HG03139 (cell line): ENCODE data around the gene PRKG1.

Experiments
- ATAC-seq: cut with Tn5 transposase; IDR thresholded peaks from one replicate; pipeline ENCODE4 v1.9.1; 2021; ENCODE audit not compliant: unreplicated experiment

The PRKG1 gene

DNA sequence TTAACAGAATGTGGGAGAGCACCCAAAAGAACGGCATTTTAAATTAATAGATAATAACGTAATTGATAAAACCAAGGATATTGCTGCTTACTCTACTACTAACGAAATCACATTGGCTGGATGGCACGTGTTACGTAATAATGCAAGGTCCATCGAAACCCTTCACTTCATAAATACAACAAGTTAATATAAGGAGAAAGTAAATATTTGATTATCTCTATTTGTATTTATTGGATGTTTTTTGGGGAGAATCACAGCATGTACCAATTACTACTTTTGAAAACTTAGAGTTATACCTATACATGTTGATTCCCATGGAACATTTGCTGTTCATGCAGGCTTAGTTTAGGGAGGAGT, 1.6 kb downstream of the PRKG1 start:
- ATAC-seq = no peak

DNA sequence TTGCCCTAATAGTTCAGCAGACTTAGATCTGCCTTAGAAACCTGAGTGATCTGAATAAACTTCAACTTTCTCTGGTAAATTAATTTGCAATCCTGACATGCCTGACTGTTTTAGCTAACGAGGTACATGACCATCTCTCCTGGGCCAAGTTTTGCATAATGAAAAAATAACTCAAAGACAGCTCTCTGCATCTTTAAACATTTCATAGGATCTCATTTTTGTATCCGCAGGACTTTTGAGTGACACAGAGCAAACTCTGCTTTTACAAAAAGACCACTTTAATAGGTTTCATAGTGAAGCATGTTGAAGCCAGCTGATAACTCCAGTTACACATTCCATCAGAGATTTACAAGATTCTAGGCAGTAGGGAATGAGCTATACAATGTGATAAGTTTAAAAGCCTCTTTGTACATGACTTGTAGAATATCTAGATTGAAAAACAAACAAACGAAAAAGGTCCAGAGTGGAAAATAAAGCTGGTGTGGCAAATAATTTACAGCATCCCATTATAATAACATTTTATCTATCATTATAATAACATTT, 2.1 kb downstream of the PRKG1 start:
- no peak for ATAC-seq

DNA sequence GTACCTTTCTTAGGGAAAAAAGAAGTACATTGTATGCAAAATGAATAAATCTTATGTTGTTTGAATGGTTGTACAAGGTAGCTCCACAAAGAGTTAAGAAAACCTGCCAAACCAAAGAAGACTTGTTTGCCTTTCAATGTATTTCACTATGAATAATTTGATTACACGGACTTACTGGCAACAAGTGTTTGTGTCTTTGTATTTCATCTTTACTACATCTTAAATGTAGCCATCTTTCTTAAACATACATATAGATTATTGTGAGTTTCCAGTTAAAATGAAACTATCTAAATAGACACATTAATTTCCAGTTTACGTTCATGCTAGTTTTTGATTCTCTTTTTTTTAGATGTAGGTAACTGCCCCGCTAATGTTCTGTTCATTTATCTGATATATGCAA, 2.8 kb downstream of the PRKG1 start:
- ATAC-seq = no peak

DNA sequence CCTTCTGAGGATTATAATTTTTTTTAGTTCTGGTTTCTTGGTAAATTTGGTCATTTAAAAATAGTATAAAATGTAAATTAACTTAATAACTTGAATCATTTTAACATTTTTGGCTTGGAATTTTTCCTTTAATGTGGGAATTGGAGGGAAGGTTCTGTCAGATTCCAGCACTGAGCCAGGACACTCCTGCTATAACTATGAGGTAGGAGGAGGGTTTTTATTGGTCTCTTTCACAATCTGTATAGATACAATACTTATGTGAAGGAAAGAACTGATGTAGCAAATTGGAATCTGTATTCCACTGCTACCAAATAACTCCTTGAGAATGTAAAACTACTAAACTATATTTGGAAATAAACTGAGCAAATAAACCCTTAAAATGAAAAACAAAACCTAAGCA, 3.2 kb downstream of the PRKG1 start:
- ATAC-seq = no peak

DNA sequence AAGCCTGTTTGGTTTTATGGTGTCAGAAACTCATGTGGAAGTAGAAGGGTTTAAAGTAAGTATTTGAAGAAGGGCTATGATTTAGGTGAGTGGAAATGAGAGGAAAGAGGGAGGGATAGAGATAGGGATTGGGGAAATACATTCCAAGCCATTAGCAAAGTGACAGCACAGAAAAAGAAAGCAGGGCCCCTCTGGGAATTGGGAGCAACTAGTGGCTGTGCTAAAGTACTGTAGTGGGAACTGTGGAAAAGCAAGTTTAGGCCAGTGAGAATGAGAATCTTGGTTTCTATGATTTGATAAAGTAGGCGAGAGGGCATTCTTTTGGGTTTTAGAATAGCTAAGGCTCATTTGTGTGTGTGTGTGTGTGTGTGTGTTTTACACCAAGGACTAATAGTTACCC, 5.0 kb downstream of the PRKG1 start:
- ATAC-seq = no peak

DNA sequence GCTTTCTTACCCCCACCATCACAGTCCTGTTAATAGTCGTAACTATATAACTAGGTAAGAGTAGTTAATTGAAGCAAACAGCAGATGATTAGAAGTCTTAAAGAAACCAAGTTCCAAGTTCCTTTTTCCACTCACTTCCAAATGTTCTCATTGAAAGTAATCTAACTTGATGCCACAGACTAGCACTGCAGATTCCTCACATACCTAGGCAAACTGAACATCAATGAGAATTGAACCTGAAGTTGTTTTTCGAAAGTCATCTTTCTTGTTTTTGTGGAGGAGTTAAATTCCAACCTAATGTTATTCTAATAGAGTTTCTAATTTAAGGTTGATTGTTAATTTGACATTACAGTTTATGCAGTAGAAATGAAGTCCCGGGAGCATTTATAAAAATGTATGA, 5.5 kb downstream of the PRKG1 start:
- no peak for ATAC-seq

DNA sequence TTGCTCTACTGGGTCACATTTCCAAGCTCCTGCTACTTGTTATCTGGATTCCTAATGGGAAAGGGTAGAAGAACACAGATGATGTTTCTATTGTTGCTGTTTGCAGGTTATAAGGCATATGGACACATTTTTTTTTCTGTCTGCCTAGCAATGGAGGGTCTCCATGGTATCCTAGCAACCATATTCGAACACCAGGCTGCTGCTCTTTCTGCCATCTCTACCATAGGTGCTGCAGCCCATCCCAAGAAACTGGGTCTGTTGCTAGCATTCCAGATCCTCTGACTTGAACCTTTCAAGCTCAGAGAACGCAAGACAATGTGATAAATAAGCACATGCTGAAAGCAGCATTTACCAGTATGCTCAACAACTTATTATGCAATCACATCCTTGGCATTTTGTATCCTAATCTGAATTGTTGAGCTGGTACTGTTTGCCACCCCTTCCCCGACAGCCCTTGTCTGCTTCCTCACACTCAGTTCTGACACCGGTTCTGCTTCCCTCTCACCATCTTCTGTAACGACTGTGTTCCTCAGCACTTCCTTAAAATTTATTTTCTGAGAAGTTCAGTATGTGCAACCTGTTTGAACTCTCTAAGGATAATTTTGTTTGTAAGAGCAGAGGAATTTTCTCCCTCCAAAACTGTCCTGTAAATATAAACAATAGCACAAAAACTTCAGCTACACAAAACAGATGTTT, 6.2 kb downstream of the PRKG1 start:
- ATAC-seq = no peak

DNA sequence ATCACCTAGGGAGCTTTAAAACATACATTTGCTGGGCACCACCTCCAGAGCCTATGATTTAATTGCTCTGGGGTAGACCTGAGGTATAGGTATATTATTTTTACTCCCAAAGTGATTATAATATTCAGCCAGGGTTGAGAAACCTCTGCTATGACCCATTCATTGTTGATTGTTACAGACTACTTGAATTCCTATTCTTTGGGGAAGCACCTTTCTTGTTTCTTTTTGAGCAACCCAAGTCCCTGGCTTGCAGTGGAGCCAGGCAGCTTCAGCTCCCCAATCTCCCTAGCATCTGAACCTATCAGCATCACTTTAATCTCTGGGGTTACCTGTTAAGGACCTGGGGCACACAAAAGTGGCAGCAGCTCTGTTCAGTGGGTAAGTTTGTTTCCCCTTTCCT, 8.6 kb downstream of the PRKG1 start:
- ATAC-seq = no peak

DNA sequence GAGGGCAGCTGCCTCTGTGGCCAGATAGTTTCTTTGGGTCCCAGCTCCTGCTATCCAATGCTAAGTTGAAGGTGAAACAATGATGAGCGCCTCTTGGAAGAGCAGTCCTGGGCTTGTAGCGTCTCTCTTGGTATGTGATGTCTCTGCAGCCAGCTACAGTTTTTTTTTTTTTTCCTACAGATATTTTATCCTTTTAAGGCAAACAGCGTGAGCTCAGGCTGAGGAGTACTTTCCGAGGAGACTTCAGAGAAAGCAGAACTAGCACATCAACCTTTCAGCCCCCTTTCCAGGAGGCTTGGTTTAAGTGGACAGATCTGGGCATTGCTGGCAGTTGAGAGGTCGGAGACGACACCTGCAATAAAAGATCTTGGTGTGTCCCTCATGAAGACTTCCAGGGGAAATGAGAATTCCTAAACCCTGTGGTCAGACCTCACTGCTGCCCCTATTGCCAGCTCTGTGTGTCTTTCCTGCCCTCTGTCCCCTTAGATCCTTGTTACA, 9.1 kb downstream of the PRKG1 start:
- no peak for ATAC-seq

DNA sequence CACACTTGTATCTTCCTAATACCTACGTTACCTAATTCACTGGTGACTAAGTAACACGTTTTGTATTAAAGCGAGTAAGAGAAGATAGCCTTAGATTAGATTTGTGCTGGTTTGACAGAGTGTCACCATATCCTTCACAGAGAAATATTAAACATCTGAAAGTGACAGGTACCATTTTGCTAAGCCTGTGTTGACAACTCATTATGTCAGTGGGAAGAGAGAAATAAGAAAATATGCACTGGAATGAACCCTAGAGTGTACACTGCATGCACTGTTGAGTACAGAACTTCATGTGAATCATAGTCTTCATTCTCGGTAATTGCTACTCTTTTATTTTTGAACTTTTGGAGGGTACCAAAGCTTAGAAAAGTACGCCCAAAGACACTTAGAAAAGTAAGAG, 10.9 kb downstream of the PRKG1 start:
- no peak for ATAC-seq

DNA sequence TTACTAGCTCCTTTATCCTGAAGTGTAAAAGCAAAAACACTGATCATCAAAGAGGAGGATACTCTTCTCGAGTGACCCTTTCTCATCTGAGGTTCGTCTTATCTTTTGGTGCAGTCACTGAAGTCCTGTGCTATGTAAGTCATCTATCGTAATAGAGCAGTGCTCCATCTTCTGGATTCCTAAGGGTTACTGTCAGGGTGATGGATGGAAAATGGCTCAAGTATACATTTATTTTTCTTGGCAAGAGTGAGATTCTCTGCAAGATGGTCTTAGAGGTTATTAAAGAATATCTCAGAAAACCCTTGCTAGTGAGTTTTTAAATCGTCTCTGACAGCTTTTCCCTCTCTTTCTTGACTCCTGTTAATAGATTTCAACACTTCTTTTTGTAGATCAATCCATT, 12.4 kb downstream of the PRKG1 start:
- no peak for ATAC-seq

DNA sequence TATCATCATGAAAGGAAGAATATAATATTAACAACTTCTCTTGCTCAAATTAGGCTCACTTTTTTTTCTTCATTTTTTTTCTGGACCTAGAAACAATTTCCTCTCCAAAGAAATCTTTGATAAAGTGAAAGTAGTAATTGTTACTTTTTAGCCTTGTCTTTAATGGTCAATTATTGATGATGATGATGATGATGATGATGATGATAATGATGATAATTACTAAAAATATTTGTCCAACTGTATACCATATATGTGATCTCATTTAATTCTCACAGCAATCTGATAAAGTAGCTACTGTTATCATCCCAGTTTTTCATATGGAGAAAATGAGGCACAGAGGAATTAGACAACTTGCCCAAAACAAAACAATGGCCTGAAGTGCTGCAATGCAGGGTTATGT, 12.8 kb downstream of the PRKG1 start:
- no peak for ATAC-seq

DNA sequence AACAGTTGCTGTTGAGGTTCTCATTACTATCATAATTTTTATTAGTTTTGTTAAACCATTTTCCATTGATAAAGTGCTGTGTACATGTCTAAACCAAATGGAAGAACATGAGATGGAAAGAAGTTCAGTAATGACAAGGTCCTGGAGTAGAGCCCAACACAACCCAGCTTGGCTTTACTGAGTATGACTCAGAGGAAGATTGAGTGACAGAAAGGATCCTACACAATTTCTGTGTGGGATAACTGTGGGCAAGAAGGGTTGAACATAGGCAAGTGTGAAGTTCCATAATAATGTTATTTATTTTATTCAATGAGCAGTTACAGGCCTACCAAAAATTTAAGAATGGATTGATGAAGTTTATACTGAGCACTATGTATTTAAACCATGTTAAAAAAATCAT, 15.9 kb downstream of the PRKG1 start:
- no peak for ATAC-seq

DNA sequence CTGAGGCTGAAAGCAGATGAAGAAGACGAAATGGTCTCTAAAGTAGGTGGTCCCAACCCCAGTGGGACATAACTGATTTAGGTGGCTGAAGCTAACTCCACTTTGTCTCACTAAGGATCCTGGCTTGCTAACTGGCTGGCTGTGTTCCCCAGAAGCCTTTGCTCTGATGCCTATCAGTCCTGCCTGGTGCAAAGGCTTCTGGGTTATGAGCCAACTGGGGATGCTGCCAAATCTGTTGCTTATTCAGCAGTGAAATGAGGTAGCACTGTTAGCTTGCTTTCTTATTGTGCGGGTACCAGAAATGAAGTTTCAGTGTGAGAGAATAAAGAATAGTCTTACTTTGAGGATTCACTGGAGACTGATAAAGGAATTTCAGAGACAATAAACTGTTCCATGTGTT, 18.1 kb downstream of the PRKG1 start:
- no peak for ATAC-seq

DNA sequence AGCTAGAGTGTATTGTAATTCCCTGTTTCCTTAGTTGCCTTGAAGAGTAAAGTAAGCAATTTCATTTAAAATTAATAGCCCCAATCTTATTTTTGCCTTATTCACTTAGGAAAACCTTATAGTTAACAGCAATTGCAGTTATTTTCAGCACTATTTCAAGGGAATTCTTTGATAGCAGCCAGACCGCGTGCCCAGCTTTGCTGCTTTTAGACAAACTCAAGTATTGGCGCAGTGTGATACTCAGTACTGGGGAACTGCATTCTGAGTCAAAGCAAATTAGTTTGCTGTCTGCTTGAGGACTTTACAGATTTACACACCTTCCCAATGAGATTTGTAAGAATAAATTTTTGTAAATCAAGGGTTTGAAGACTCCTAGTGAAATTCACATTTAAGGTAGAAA, 21.2 kb downstream of the PRKG1 start:
- ATAC-seq = no peak

DNA sequence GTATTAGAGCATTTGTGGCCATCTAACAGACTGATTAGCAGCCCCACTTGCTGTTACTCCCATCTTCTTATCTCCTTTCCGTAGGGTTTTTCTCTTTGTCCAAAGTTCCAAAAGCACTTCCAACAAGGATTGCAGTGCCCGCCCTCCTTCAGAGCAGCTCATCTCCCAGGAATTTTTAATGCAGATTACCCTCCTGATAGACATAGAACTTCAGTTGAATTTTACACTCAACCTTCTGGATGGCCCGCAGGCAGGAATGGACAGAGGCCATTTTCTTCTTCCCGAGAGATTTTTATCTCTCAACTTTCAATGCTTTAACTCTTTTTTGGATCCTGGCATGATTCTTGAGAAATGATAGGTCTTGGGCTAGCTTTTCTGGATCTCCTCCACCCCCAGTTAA, 23.3 kb downstream of the PRKG1 start:
- no peak for ATAC-seq

DNA sequence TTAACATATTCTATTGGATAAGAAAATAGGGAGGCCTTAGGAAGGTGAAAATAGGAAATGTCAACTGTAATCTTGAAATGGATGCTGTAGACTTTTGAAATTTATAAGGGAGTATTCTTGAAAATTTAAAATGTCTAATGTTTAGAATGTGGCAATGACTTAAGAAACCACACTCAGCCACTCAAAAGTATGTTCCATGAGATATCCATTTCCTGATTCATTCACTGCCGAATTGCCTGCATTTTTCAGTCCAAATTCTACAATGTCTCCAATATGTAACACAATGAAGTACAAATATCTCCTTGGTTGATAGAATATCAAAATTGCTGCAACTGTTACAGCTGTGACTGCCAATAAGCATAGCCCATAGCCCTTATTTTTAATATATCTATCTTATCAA, 25.9 kb downstream of the PRKG1 start:
- ATAC-seq = no peak

DNA sequence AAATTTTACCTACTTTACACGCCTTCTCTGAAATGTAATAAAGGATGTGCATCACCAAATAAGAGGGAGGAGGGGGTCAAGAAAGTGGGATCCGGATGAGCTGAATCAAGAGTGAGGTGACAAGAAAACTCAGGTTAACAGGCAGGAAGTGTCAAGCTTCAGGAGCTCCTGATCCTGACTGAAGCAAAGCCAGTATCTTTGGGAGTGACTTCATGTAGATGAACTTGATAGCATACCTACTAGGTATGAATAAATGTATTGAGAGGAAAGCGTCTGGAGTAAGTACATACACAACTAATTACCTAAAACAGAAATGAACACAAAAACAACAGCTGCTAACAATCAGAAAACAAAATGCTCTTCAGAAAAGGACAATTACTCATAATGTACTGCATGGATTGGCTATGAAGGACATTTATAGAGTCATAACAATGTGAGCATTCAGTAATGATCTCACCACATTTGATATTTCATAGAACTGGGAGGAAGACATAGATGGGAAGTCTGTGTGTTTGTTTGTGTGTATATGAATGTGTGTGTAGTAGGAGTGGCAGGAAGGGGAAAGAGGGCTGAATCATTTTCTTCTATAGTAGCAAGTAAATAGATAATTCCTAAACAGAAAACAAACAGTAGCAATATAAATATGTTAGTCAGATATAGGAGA, 29.4 kb downstream of the PRKG1 start:
- ATAC-seq = no peak

DNA sequence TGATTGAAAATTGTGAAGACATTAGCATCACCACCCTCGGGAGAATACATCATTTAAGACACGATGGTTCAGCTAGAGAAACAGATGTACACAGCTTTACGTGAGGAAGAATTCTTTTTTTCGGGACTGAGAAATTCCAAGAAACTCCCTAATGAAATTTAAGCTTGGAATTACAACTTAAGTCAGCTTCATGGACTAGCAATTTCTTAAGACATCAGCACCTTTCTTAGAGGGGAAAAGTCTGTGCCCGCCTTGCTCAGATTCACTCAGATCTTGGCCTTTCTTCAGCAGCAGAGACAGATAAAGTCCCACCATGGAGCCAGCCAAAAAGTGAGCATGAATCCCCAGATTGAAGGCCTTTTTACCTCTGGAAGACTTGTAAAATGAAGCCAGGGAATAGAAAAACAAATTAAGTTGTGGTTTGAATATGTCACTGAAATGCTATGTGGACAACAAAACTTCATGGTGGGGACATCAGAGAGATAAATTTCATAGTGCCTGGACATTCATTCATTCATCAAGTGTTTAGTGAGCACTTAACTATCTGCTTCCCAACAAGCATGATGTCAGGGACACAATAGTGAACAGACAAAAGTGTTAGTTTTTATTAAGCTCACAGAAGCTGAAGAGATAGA, 32.1 kb downstream of the PRKG1 start:
- no peak for ATAC-seq

DNA sequence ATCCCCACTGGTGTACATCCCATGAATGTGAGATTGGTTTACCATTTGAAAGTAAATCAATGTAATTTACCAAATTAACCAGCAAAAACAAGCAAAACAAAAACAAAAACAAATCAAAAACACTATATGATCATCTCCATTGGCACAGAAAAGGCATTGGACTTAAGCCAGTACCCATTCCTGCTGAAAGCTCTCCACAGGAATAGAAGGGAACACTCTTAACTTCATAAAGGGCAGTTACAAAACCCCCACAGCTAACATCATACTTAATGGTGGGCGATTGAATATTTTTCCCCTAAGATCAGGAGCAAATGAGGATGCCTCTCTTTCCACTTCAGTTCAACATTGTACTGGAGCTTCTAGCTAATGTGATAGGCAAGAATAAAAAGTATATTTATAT, 34.1 kb downstream of the PRKG1 start:
- no peak for ATAC-seq

DNA sequence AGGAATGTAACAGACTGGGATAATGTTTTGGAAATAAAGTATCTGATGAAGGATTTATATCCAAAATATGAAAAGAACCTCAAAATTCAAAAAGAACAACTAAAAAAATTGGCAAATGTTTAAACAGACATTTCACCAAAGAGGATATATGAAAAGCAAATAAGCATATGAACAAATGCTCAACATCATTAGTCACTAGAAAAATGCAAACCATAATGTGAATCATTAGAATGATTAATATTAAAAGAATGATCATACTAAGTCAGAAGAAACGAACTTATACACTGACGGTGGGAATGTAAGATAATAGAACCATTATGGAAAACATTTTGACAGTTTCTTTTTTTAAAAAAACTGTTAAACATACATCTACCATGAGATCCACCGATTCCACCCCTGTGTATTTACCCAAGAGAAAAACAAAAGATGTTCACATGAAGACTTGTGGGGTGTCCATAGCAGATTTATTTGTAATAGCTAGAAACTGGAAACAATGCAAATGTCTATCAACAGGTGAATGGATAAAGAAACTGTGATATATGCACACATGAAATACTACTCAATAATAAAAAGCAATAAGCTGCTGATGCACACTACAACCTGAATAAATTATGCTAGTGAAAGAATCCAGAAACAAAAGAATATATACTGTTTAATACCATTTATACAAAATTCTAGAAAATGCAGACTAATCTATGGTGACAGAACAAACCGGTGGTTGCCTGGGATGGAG, 35.7 kb downstream of the PRKG1 start:
- no peak for ATAC-seq

DNA sequence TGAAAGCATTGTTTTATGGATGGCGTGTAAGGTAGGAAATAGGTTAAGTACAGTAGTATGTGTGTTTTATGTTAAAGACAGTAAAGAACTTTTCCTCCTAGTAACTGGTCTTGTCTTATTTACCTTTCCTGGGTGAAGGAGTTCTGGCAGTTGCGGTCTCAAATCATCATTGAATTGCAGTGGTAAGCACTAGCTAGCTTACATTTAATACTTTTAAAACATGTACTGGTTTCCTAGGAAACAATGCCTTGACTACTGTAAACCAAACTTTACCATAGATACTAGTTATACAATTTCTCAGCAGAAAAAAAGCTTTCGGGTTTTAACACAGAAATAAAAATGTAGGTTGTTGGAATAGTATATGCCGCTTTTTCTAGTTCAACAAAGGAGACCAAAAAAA, 37.7 kb downstream of the PRKG1 start:
- no peak for ATAC-seq
